SK-N-SH (cell line): Measurements from ENCODE around the gene TSGA10IP. TPM values are rescaled to one million over a fixed set of nuclear protein-coding genes. Genes with fewer than 3 reads are reported as not detected.
A peak's percentile ranks its signal among the peaks of the same experiment; 100 is the strongest.

Experiments used
- CTCF ChIA-PET: fragments of 300-600, 350-600 bp; formaldehyde crosslinking; extraction: SDS; loops from one replicate; lab custom pipeline; 2021; lab: Yijun Ruan, JAX
- POLR2A ChIA-PET: fragments of 350-600 bp; sonication (Branson Sonifier 250); formaldehyde crosslinking; extraction: SDS; loops from one replicate; lab custom pipeline; 2020; ENCODE audit warnings: antibody characterized with exemption, inconsistent platforms; lab: Yijun Ruan, JAX
- DNase-seq: peaks from one replicate; pipeline ENCODE4 v3.0.0; 2012
- H2AFZ ChIP-seq: fragments of 200-600 bp; sonication (generic); 2 replicates; pipeline ENCODE4 v1.8.1; 2016; ENCODE audit warnings: antibody characterized with exemption, mild to moderate bottlenecking, low read depth
- H3F3A ChIP-seq: fragments of 200-600 bp; sonication (generic); replicated peaks from 2 replicates; pipeline ENCODE3; 2016; ENCODE audit warnings: antibody characterized with exemption, mild to moderate bottlenecking; ENCODE audit not compliant: insufficient read depth
- H3K27ac ChIP-seq, 2 experiments: fragments of 200-500 bp in 1 of 2; fragments of 200-600 bp in 1 of 2; sonication (Bioruptor generic) in 1 of 2; sonication (generic), shearing (Covaris generic) in 1 of 2; 2 replicates each; pipeline versions ENCODE4 v1.5.1 to v1.6.1; 2014 to 2016; ENCODE audit warnings: low read depth in 2 of 2, inconsistent platforms in 1 of 2, low read length in 1 of 2, mild to moderate bottlenecking in 1 of 2, mixed read lengths in 1 of 2
- H3K27me3 ChIP-seq: fragments of 200-600 bp; sonication (generic), shearing (Covaris generic); 2 replicates; pipeline ENCODE4 v1.6.1; 2016; ENCODE audit warnings: mixed run types; ENCODE audit not compliant: insufficient read depth
- H3K36me3 ChIP-seq, 2 experiments: fragments of 200-500 bp in 1 of 2; fragments of 200-600 bp in 1 of 2; sonication (Bioruptor generic) in 1 of 2; sonication (generic) in 1 of 2; replicated peaks in 1 of 2; 2 replicates each; pipeline versions ENCODE3 to v1.5.1; 2014 to 2016; ENCODE audit warnings: low read length in 1 of 2, mild to moderate bottlenecking in 1 of 2; ENCODE audit not compliant: insufficient read depth in 2 of 2, control insufficient read depth in 1 of 2
- H3K4me1 ChIP-seq, 2 experiments: fragments of 200-500 bp in 1 of 2; fragments of 200-600 bp in 1 of 2; sonication (Bioruptor generic) in 1 of 2; sonication (generic), shearing (Covaris generic) in 1 of 2; 2 replicates each; pipeline versions ENCODE4 v1.5.1 to v1.6.1; 2014 to 2016; ENCODE audit warnings: low read depth in 1 of 2, low read length in 1 of 2, mixed run types in 1 of 2; ENCODE audit not compliant: insufficient read depth in 2 of 2, control insufficient read depth in 1 of 2
- H3K4me2 ChIP-seq: fragments of 200-600 bp; sonication (generic), shearing (Covaris generic); 2 replicates; pipeline ENCODE4 v1.6.1; 2017; ENCODE audit warnings: mixed run types
- H3K4me3 ChIP-seq, 2 experiments: fragments of 200-500 bp in 1 of 2; fragments of 200-600 bp in 1 of 2; sonication (Bioruptor generic) in 1 of 2; sonication (generic), shearing (Covaris generic) in 1 of 2; 2 replicates each; pipeline versions ENCODE4 v1.5.1 to v1.8.1; 2014 to 2016; ENCODE audit warnings: low read depth in 2 of 2, inconsistent platforms in 1 of 2, low read length in 1 of 2, mild to moderate bottlenecking in 1 of 2, mixed read lengths in 1 of 2, moderate library complexity in 1 of 2
- H3K79me2 ChIP-seq: fragments of 200-600 bp; sonication (generic); 2 replicates; pipeline ENCODE4 v1.8.1; 2017; ENCODE audit warnings: mild to moderate bottlenecking; ENCODE audit not compliant: insufficient read depth
- H3K9ac ChIP-seq: fragments of 200-600 bp; sonication (generic); 2 replicates; pipeline ENCODE4 v1.6.1; 2017; ENCODE audit warnings: mixed run types
- H3K9me2 ChIP-seq: fragments of 200-600 bp; sonication (generic); 2 replicates; pipeline ENCODE4 v1.6.1; 2017; ENCODE audit warnings: mixed run types
- H3K9me3 ChIP-seq: fragments of 200-600 bp; sonication (generic); 2 replicates; pipeline ENCODE4 v1.6.1; 2017; ENCODE audit warnings: mixed run types, mild to moderate bottlenecking, moderate library complexity
- H4K20me1 ChIP-seq: fragments of 200-600 bp; sonication (generic); 2 replicates; pipeline ENCODE4 v1.6.1; 2017; ENCODE audit warnings: mild to moderate bottlenecking, mixed run types; ENCODE audit not compliant: insufficient read depth
- CHD2 ChIP-seq: fragments of 150-350 bp; IDR thresholded peaks from 2 replicates; pipeline ENCODE4 v1.6.1; 2018; ENCODE audit warnings: low read length; ENCODE audit not compliant: partially characterized antibody
- ELF1 ChIP-seq: IDR thresholded peaks from 2 replicates; pipeline ENCODE4 v1.4.0; 2012
- EP300 ChIP-seq, 2 experiments: IDR thresholded peaks; 2 replicates each; pipeline versions ENCODE4 v1.4.0 to v1.6.1; 2012; ENCODE audit warnings: borderline replicate concordance in 1 of 2, low read depth in 1 of 2, low read length in 1 of 2
- FOSL2 ChIP-seq: IDR thresholded peaks from 2 replicates; pipeline ENCODE4 v1.4.0; 2012; ENCODE audit warnings: low read depth, mild to moderate bottlenecking, moderate library complexity, borderline replicate concordance
- FOXM1 ChIP-seq: IDR thresholded peaks from 2 replicates; pipeline ENCODE4 v1.4.0; 2012; ENCODE audit warnings: low read depth, mild to moderate bottlenecking
- GATA2 ChIP-seq: sonication (generic); formaldehyde crosslinking; IDR thresholded peaks from 2 replicates; pipeline ENCODE4 v1.5.0; 2020; ENCODE audit warnings: mild to moderate bottlenecking, missing genetic modification reagents
- MAX ChIP-seq: IDR thresholded peaks from 2 replicates; pipeline ENCODE4 v1.4.0; 2012; ENCODE audit warnings: low read depth
- MEF2A ChIP-seq: IDR thresholded peaks from 2 replicates; pipeline ENCODE4 v1.4.0; 2012; ENCODE audit warnings: low read depth, borderline replicate concordance
- NFIC ChIP-seq: IDR thresholded peaks from 2 replicates; pipeline ENCODE4 v1.4.0; 2012; ENCODE audit warnings: borderline replicate concordance
- NRF1 ChIP-seq: IDR thresholded peaks from 2 replicates; pipeline ENCODE4 v1.6.1; 2012; ENCODE audit warnings: low read depth, mild to moderate bottlenecking, low read length
- PBX3 ChIP-seq: IDR thresholded peaks from 2 replicates; pipeline ENCODE4; 2012
- POLR2AphosphoS5 ChIP-seq: IDR thresholded peaks from 2 replicates; pipeline ENCODE4 v1.6.1; 2012; ENCODE audit warnings: low read depth, low read length
- RCOR1 ChIP-seq: fragments of 150-350 bp; IDR thresholded peaks from 2 replicates; pipeline ENCODE4 v1.6.1; 2017; ENCODE audit warnings: antibody characterized with exemption, low read length
- REST ChIP-seq: IDR thresholded peaks from 2 replicates; pipeline ENCODE4 v1.6.1; 2012; ENCODE audit warnings: mild to moderate bottlenecking, low read depth, low read length, moderate library complexity
- RFX5 ChIP-seq: IDR thresholded peaks from 2 replicates; pipeline ENCODE4 v1.6.1; 2012; ENCODE audit warnings: mild to moderate bottlenecking, improper control_type of control experiment, low read length
- RXRA ChIP-seq: IDR thresholded peaks from 2 replicates; pipeline ENCODE4 v1.4.0; 2012; ENCODE audit warnings: low read depth, mild to moderate bottlenecking, borderline replicate concordance
- SIN3A ChIP-seq: IDR thresholded peaks from 2 replicates; pipeline ENCODE4 v1.6.1; 2012; ENCODE audit warnings: low read depth, mild to moderate bottlenecking, low read length, moderate library complexity, borderline replicate concordance
- SMC3 ChIP-seq: IDR thresholded peaks from 2 replicates; pipeline ENCODE4 v1.6.1; 2012; ENCODE audit warnings: low read depth, low read length, improper control_type of control experiment
- TAF1 ChIP-seq: IDR thresholded peaks from 2 replicates; pipeline ENCODE4 v1.6.1; 2012; ENCODE audit warnings: low read depth, mild to moderate bottlenecking, low read length, moderate library complexity, borderline replicate concordance
- TCF12 ChIP-seq: IDR thresholded peaks from 2 replicates; pipeline ENCODE4 v1.4.0; 2012
- TEAD4 ChIP-seq: IDR thresholded peaks from 2 replicates; pipeline ENCODE4 v1.4.0; 2012; ENCODE audit warnings: mild to moderate bottlenecking, borderline replicate concordance; ENCODE audit not compliant: insufficient read depth
- USF2 ChIP-seq: fragments of 150-350 bp; IDR thresholded peaks from 2 replicates; pipeline ENCODE4 v1.6.1; 2017; ENCODE audit warnings: antibody characterized with exemption, low read length, low read depth, borderline replicate concordance
- WGBS: methylation state at CpG from one replicate; pipeline ENCODE4 v1.1.6; 2017; ENCODE audit warnings: low lambda C conversion rate; 5-methylcytosine and 5-hydroxymethylcytosine counted together
- polyA plus RNA-seq, 3 experiments: library from polyadenylated mRNA; depleted of rRNA; stranded (reverse); fragments of >200 nt; gene quantifications; 2 replicates each; pipeline ENCODE4 v1.2.3, GENCODE V29; 2012
- TF ChIP-seq, protein P1 (sequence below): fragments of 150-350 bp; IDR thresholded peaks from 2 replicates; pipeline ENCODE4 v1.6.1; 2016; ENCODE audit warnings: mild to moderate bottlenecking, low read depth, low read length

Gene TSGA10IP
- polyA plus RNA-seq, 1 of the 3 experiments (the other 2 are of a cell fraction) = not detected

- peaks cover 38% of the 10 kb centered on the region for H3K79me2 ChIP-seq
- H3K27ac ChIP-seq = peak overlapping the region in 1 of 2 experiments; percentile 97; a peak in 2 of 4 replicates
- CTCF ChIA-PET = interaction anchor here (0.9 to 5.6 kb wide), 13 partner anchors 10 to 310 kb away, joined by 3 to 71 read pairs (median 4); partner anchors contain the start of genes CCDC85B, FIBP and FOSL1
- peak; percentile 84 for DNase-seq
- no peaks in the 10 kb centered on the region for H3K36me3 ChIP-seq
- no peaks in the 10 kb centered on the region for H3K27me3 ChIP-seq
- no peak overlapping the region for H3K4me3 ChIP-seq
- peak overlapping the region; percentile 49 for H3K4me2 ChIP-seq
- peaks cover 25% of the 10 kb centered on the region for H3F3A ChIP-seq
- H2AFZ ChIP-seq = no peak overlapping the region
- peaks cover 12 to 47% of the 10 kb centered on the region in 2 experiments; a peak in 3 of 4 replicates for H3K4me1 ChIP-seq
- no peaks in the 10 kb centered on the region for H4K20me1 ChIP-seq
- H3K9me3 ChIP-seq = no peaks in the 10 kb centered on the region
- POLR2A ChIA-PET = interaction anchor here (0.8 to 1.7 kb wide), 2 partner anchors 18 to 21 kb away, joined by 3 to 4 read pairs; partner anchors contain the start of gene CCDC85B
- 10% methylated on average over 11 of the region's 14 CpGs for WGBS
- H3K9ac ChIP-seq = peak overlapping the region; percentile 47
- H3K9me2 ChIP-seq = no peaks in the 10 kb centered on the region
- TF ChIP-seq FOXM1 (no peak), SIN3A (0 out of 2 replicates have a peak, but pooled peaks have one; percentile 44), GATA2 (CRISPR knock-in tag) (no peak), USF2 (no peak), RXRA (0 out of 2 replicates have a peak, but pooled peaks have one; percentile 7), EP300 (IDR thresholded peaks at IDR 0.05; ENCODE audit: borderline replicate concordance in 1 of 2, low read depth in 1 of 2, low read length in 1 of 2) (peak in 1 of 2 experiments; percentile 43; a peak in 1 of 4 replicates), TCF12 (peak; percentile 45; the same call in 1 of the 2 replicates), FOSL2 (peak; percentile 38; the same call in 1 of the 2 replicates), SMC3 (peak; percentile 27; the same call in 1 of the 2 replicates), NRF1 (no peak), RFX5 (no peak), TAF1 (peak; percentile 31; the same call in 1 of the 2 replicates), MEF2A (no peak), TEAD4 (no peak), NFIC (peak; percentile 68), PBX3 (0 out of 2 replicates have a peak, but pooled peaks have one; percentile 5), REST (peak; percentile 64; the same call in 1 of the 2 replicates), MAX (peak; percentile 80), CHD2 (no peak), RCOR1 (no peak), ELF1 (no peak), POLR2AphosphoS5 (peak; percentile 53; the same call in 1 of the 2 replicates)
- TF ChIP-seq, protein P1, sequence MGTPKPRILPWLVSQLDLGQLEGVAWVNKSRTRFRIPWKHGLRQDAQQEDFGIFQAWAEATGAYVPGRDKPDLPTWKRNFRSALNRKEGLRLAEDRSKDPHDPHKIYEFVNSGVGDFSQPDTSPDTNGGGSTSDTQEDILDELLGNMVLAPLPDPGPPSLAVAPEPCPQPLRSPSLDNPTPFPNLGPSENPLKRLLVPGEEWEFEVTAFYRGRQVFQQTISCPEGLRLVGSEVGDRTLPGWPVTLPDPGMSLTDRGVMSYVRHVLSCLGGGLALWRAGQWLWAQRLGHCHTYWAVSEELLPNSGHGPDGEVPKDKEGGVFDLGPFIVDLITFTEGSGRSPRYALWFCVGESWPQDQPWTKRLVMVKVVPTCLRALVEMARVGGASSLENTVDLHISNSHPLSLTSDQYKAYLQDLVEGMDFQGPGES = no peak
Measured at GRCh38 chr11:65911682-65912568, 33.4 kb upstream of the TSGA10IP start.
